Measurements from ENCODE around the gene TBX19.

TBX19 gene

DNA sequence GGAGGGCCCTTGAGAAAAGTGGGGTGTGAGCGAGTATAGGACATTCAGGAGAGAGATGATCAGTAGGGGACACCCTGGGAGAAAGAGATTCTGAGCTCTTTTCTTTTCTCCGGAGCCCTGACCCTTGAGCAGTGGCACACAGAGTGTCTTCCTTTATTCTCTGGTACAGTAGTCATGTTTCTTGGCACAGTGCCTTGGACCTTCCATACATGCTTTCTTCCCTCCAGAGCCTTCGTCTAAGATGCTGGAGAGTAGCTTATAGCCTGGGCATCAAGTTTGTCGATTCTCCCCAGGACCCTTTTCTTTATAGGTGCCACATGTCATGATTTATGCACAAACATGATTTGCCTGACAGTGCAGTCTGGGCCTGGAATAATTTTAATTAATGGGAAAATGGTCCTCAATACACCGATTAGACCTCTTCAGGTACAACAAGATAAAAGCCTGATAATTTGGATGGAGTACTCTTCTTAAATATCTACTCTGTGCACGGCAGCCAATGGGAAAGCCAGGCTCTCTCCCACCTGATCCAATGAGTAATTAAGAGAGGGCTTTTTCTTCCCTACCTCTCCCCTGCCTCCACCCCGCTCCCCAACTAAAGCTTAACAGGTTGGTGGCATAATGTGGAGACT is at the start of gene TBX19:
TSS of gene TBX19 (plus strand) at position 582 of the 632 bp plus-strand sequence. CDS start 214 bp downstream, outside the sequence.
- no peak for DNase-seq (ENCODE audit: low read depth)

GRCh38 chr1:168234846-168235547 is 45.7 kb upstream of the TBX19 start:
- DNase-seq (ENCODE audit: low read depth), result no peak

GRCh38 chr1:168235548-168235885 is 45.2 kb upstream of the TBX19 start:
- DNase-seq (ENCODE audit: low read depth), result no peak

DNA sequence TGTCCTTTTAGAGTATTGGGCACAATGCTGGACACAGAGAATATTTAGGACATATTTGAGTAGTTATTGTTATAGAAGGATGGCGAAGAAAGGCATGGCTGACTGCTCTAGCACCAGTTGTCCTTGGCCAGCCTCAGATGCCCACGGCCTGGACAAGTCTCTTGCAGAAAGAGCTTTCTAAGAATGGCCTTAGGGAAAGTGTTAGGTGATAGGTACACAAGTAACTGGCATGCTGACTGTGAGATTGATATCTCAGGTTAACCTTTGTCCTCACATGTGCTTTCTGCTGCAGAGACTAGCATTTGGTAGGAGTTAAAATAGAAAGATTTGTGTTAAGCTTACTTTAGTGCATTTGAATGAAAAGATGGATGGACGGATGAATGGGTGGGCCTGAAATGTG is 44.7 kb upstream of the TBX19 start:
- DNase-seq (ENCODE audit: low read depth), result no peak

- no peak for DNase-seq (ENCODE audit: low read depth)
Measured at GRCh38 chr1:168236836-168237611, 43.7 kb upstream of the TBX19 start.

- no peak for DNase-seq (ENCODE audit: low read depth)
Measured at GRCh38 chr1:168243198-168243597, 37.5 kb upstream of the TBX19 start.

DNA sequence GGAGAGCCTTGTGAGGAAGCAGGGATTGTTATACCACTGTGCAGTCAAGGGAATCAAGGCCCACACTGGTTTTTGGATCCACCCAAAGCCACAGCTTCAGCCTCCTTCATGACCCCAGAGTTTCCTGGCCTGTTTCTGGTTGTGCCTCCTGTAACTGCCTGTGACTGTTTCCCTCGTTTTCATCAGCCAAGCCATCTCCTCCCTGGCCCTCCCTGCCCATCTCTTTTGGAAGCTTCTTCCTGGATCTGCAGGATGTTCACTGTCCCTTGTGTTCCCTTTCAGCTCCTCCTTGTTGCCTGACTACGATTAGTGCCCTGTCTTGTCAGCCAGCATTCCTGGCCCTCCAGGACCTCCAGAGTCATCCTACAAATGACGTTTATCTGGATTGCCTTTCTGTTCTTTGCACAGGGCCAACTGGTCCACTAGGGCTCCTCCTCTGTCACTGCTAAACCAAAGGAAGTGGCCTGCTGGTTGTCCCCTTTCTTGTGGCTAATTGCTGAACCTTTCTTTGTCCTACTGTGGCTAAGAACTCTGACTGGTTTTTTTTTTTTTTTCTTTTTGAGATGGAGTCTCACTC is 37.0 kb upstream of the TBX19 start:
- DNase-seq (ENCODE audit: low read depth), result no peak

- DNase-seq (ENCODE audit: low read depth), result no peak
Measured at GRCh38 chr1:168245042-168245441, 35.6 kb upstream of the TBX19 start.

- no peak for DNase-seq (ENCODE audit: low read depth)
Measured at GRCh38 chr1:168246506-168246905, 34.2 kb upstream of the TBX19 start.

- DNase-seq (ENCODE audit: low read depth), result no peak
Measured at GRCh38 chr1:168252204-168252733, 28.4 kb upstream of the TBX19 start.

GRCh38 chr1:168256164-168256563 is 24.5 kb upstream of the TBX19 start:
- no peak for DNase-seq (ENCODE audit: low read depth)

DNA sequence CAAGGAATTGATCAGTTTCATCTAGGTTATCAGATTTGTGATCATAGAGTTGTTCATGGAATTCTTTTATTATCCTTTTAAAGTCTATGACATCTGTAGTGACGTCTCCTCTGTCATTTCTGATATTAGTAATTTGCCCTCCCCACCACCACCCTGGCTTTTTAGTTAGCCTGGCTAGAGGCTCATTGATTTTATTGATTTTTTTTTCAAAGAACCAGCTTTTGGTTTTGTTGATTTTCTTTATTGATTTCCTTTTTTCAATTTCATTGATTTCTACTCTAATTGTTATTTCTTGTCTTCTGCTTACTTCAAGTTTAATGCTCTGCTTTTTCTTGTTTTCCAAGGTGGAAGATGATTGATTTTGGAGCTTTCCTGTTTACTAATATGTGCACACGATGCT is 23.3 kb upstream of the TBX19 start:
- no peak for DNase-seq (ENCODE audit: low read depth)

GRCh38 chr1:168259567-168259966 is 21.1 kb upstream of the TBX19 start:
- DNase-seq (ENCODE audit: low read depth), result no peak

- DNase-seq (ENCODE audit: low read depth), result no peak
Measured at GRCh38 chr1:168260393-168260792, 20.3 kb upstream of the TBX19 start.

DNA sequence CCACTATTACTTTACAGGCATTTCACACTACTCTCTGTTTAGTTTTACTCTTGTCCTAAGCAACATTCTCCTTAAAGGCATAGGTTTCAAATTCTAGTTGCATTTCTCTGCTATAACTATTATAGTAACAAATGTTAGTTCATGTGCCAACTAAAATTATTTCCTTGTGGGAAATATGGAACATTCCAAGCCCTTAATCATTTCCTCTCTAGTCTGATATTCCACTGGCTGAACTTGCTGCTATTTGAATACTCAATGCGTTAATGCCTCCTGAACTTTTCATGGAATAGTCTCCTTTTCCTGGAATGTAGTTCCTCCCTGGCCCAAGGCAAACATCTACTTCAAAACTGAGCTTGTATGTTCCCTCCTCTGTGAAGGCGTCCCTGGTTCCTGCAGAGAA is 19.3 kb upstream of the TBX19 start:
- DNase-seq (ENCODE audit: low read depth), result no peak

- no peak for DNase-seq (ENCODE audit: low read depth)
Measured at GRCh38 chr1:168263130-168263529, 17.5 kb upstream of the TBX19 start.

- DNase-seq (ENCODE audit: low read depth), result no peak
Measured at GRCh38 chr1:168264296-168264695, 16.4 kb upstream of the TBX19 start.

- no peak for DNase-seq (ENCODE audit: low read depth)
Measured at GRCh38 chr1:168265596-168265995, 15.1 kb upstream of the TBX19 start.

- DNase-seq (ENCODE audit: low read depth), result no peak
Measured at GRCh38 chr1:168266644-168267186, 14.0 kb upstream of the TBX19 start.

DNA sequence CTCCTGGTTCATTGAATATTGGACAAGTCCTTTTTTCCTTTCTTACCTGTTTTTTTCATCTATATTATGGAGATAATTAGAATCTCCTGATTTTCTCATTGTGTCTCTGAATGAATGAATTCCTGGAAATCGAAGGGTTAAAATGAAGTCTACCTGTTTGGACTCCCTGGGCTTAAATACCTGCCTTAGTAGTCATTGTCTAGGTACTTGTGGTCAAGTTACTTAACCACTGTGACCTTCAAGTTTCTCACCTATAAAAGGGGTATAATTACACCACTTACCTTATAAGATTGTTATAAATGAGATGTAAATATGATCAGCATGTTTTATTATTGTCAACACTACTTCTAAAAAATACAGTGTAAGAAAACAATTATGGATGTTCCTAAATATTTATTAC is 9.0 kb upstream of the TBX19 start:
- DNase-seq (ENCODE audit: low read depth), result no peak

DNA sequence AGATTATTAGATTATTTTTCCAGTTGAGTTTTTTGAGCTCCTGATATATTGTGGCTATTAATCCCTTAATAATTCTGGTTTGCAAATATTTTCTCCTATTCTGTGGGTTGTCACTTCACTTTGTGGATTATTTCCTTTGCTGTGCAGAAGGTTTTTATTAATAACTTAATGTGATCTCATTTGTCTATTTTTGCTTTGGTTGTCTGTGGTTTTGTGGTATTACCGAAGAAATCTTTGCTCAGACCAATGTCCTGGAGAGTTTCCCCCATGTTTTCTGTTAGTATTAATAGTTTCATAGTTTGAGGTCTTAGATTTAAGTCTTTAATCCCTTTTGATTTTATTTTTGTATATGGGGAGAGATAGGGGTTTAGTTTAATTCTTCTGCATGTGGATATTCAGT is 7.1 kb upstream of the TBX19 start:
- no peak for DNase-seq (ENCODE audit: low read depth)

DNA sequence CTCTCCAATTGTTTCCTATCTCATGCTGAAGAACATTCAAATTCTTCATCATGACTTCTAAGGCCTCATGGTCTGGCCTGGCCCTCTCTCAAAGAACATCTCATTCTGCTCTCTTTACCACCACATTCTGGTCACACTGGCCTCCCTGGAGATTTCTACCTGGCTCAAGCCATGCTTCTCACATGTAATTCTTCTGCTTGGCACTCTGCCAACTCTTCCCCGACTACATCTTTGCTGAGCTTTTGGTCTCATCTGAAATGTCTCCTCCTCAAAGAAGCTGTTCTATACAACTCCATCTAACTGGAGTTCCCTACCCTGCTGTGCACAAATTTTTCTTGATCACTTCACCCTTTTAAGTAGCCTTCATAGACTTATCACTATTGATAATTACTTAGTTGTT is 1.4 kb upstream of the TBX19 start:
- DNase-seq (ENCODE audit: low read depth), result no peak
